HFFc6 (cell line): ENCODE measurements around the gene KIF1C. TPM values are rescaled to one million over a fixed set of nuclear protein-coding genes. Genes with fewer than 3 reads are reported as not detected.

ENCODE experiments used
- DNase-seq: peaks from one replicate; pipeline ENCODE4 v3.0.0-alpha.2; 2018
- H3K27ac Mint-ChIP-seq: 2 replicates; pipeline ENCODE4 v1.8.0; 2020; ENCODE audit warnings: mild to moderate bottlenecking, mixed read lengths
- H3K27me3 Mint-ChIP-seq: 2 replicates; pipeline ENCODE4 v1.8.0; 2021; ENCODE audit warnings: mild to moderate bottlenecking, moderate library complexity, mixed read lengths; ENCODE audit not compliant: insufficient read depth
- H3K36me3 Mint-ChIP-seq: 2 replicates; pipeline ENCODE4 v1.8.0; 2021; ENCODE audit warnings: low read depth, mixed read lengths
- H3K4me1 Mint-ChIP-seq: 2 replicates; pipeline ENCODE4 v1.8.0; 2020; ENCODE audit warnings: low read depth, mixed read lengths
- H3K4me3 Mint-ChIP-seq: 2 replicates; pipeline ENCODE4 v1.8.0; 2020; ENCODE audit warnings: mild to moderate bottlenecking, moderate library complexity, mixed read lengths
- H3K9me3 Mint-ChIP-seq: 2 replicates; pipeline ENCODE4 v1.8.0; 2020; ENCODE audit warnings: mild to moderate bottlenecking, mixed read lengths
- total RNA-seq, 6 experiments: library from RNA; stranded (reverse); fragmentation: NEBNext Ultra II Directional; extraction: Animal tissue kit (Norgen Biotek cat#: 25700); gene quantifications; 2 replicates in 1 of 6; 3 replicates in 5 of 6; pipeline ENCODE4 v1.2.3, GENCODE V29; 2021
- TF ChIP-seq, protein P1 (sequence below): fragments of 200-600 bp; sonication (generic); IDR thresholded peaks from 2 replicates; pipeline ENCODE4 v1.5.0; 2021; ENCODE audit warnings: antibody characterized with exemption, mild to moderate bottlenecking

The KIF1C gene
- total RNA-seq, 6 experiments from 2014 or later = 174 to 200 (median 178) TPM

GRCh38 chr17:5049314-5049841 is 51.6 kb downstream of the KIF1C start:
- no peak for DNase-seq
- TF ChIP-seq, protein P1, sequence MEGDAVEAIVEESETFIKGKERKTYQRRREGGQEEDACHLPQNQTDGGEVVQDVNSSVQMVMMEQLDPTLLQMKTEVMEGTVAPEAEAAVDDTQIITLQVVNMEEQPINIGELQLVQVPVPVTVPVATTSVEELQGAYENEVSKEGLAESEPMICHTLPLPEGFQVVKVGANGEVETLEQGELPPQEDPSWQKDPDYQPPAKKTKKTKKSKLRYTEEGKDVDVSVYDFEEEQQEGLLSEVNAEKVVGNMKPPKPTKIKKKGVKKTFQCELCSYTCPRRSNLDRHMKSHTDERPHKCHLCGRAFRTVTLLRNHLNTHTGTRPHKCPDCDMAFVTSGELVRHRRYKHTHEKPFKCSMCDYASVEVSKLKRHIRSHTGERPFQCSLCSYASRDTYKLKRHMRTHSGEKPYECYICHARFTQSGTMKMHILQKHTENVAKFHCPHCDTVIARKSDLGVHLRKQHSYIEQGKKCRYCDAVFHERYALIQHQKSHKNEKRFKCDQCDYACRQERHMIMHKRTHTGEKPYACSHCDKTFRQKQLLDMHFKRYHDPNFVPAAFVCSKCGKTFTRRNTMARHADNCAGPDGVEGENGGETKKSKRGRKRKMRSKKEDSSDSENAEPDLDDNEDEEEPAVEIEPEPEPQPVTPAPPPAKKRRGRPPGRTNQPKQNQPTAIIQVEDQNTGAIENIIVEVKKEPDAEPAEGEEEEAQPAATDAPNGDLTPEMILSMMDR = no peak
- H3K9me3 Mint-ChIP-seq = no peaks in the 10 kb centered on the region
- H3K4me3 Mint-ChIP-seq = no peak overlapping the region
- peak overlapping the region; percentile 30; the same call in 1 of the 2 replicates for H3K27ac Mint-ChIP-seq
- H3K4me1 Mint-ChIP-seq = peaks cover 7% of the 10 kb centered on the region
- no peaks in the 10 kb centered on the region for H3K36me3 Mint-ChIP-seq
- H3K27me3 Mint-ChIP-seq = peaks cover 11% of the 10 kb centered on the region

DNA sequence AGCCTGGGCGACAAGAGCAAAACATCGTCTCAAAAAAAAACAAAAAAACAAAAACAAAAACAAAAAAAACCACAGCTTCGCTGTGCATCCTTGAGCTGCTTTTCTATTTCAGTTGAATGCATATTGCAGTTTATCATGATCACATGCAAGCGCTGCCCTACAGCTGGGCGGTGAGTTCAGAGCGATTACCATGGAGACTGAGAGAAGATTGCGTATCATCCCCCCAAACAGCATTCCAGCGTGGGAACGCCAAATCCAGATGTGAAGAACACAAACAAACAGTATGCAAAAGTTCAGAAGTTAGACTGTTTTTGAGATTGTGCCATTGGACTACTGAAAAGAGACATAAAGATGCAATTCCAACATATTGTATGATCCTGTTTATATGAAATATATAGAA is 52.5 kb downstream of the KIF1C start:
- Mint-ChIP-seq H3K27ac (no peak overlapping the region), H3K9me3 (no peaks in the 10 kb centered on the region), H3K36me3 (no peaks in the 10 kb centered on the region), H3K4me1 (peaks cover 7% of the 10 kb centered on the region), H3K4me3 (no peak overlapping the region), H3K27me3 (peaks cover 9% of the 10 kb centered on the region)
- TF ChIP-seq, protein P1 = no peak
- no peak for DNase-seq

- peaks cover 1% of the 10 kb centered on the region for H3K27me3 Mint-ChIP-seq
- H3K36me3 Mint-ChIP-seq = no peaks in the 10 kb centered on the region
- TF ChIP-seq, protein P1 = no peak
- H3K9me3 Mint-ChIP-seq = no peaks in the 10 kb centered on the region
- no peak overlapping the region for H3K27ac Mint-ChIP-seq
- H3K4me1 Mint-ChIP-seq = no peaks in the 10 kb centered on the region
- DNase-seq = no peak
- no peak overlapping the region for H3K4me3 Mint-ChIP-seq
These were observed 57.8 kb downstream of the KIF1C start for GRCh38 chr17:5055543-5055942.

- H3K36me3 Mint-ChIP-seq = no peaks in the 10 kb centered on the region
- TF ChIP-seq, protein P1 = no peak
- no peaks in the 10 kb centered on the region for H3K9me3 Mint-ChIP-seq
- H3K4me3 Mint-ChIP-seq = no peak overlapping the region
- no peak for DNase-seq
- H3K27me3 Mint-ChIP-seq = peaks cover 4% of the 10 kb centered on the region
- H3K27ac Mint-ChIP-seq = no peak overlapping the region
- H3K4me1 Mint-ChIP-seq = peaks cover 7% of the 10 kb centered on the region; the same call in 1 of the 2 replicates
These were observed 67.5 kb downstream of the KIF1C start for GRCh38 chr17:5065227-5065744.

GRCh38 chr17:5068236-5068635 is 70.5 kb downstream of the KIF1C start:
- DNase-seq = no peak
- H3K36me3 Mint-ChIP-seq = no peaks in the 10 kb centered on the region
- TF ChIP-seq, protein P1 = no peak

More at GRCh38 chr17:5068236-5068635, 70.5 kb downstream of the KIF1C start:
- Mint-ChIP-seq H3K4me1 (peaks cover 7% of the 10 kb centered on the region; the same call in 1 of the 2 replicates), H3K4me3 (no peak overlapping the region), H3K27me3 (peaks cover 6% of the 10 kb centered on the region), H3K9me3 (no peaks in the 10 kb centered on the region), H3K27ac (no peak overlapping the region)
